CD4-positive, alpha-beta memory T cell (primary cell): ENCODE results near the gene PPDPF. TPM values are rescaled to one million over a fixed set of nuclear protein-coding genes. Genes with fewer than 3 reads are reported as not detected.
"Not testable (repeated sequence)": the region's sequence is repeated elsewhere in the genome, so short reads cannot be mapped to it uniquely, and the experiment has no call there.

ENCODE experiments used
- CTCF ChIA-PET: fragments of 350-600 bp; sonication (Branson Sonifier 250); formaldehyde crosslinking; loops from one replicate; lab custom pipeline; 2021; ENCODE audit warnings: inconsistent platforms; ENCODE audit not compliant: partially characterized antibody; lab: Charles Lee
- POLR2A ChIA-PET: fragments of 350-600 bp; sonication (Branson Sonifier 250); formaldehyde crosslinking; loops from one replicate; lab custom pipeline; 2021; ENCODE audit not compliant: partially characterized antibody; lab: Charles Lee
- DNase-seq, 5 donors: peaks; one replicate each; pipeline versions ENCODE4 v3.0.0 to v3.0.0-alpha.2; 2020 to 2022; ENCODE audit warnings: mixed read lengths in 1 of 5
- H3K27ac ChIP-seq: one replicate; pipeline ENCODE4 v1.7.0; 2013; ENCODE audit warnings: low read depth, low read length
- H3K27me3 ChIP-seq: 2 replicates; pipeline ENCODE4 v1.7.0; 2013; ENCODE audit warnings: mild to moderate bottlenecking, low read length, moderate library complexity; ENCODE audit not compliant: insufficient read depth
- H3K36me3 ChIP-seq: 2 replicates; pipeline ENCODE4 v1.7.0; 2013; ENCODE audit warnings: mild to moderate bottlenecking, low read length, moderate library complexity; ENCODE audit not compliant: insufficient read depth
- H3K4me1 ChIP-seq: 2 replicates; pipeline ENCODE4 v1.7.0; 2013; ENCODE audit warnings: mild to moderate bottlenecking, low read length, moderate library complexity; ENCODE audit not compliant: insufficient read depth
- H3K4me3 ChIP-seq, 2 donors: one replicate each; pipeline ENCODE4 v1.7.0; 2013; ENCODE audit warnings: low read length in 2 of 2, mild to moderate bottlenecking in 1 of 2
- H3K9me3 ChIP-seq, 2 donors: one replicate each; pipeline ENCODE4 v1.7.0; 2013; ENCODE audit warnings: low read length in 2 of 2, control low read depth in 1 of 2; ENCODE audit not compliant: control insufficient read depth in 1 of 2
- H3K27ac Mint-ChIP-seq, 7 donors: one replicate each; pipeline ENCODE4 v1.8.0; 2020 to 2021; ENCODE audit warnings: mixed read lengths in 7 of 7, mild to moderate bottlenecking in 6 of 7, inconsistent platforms in 3 of 7, moderate library complexity in 3 of 7
- H3K27me3 Mint-ChIP-seq, 2 donors: one replicate each; pipeline ENCODE4 v1.8.0; 2020 to 2021; ENCODE audit warnings: mixed read lengths in 2 of 2
- H3K36me3 Mint-ChIP-seq, 2 donors: one replicate each; pipeline ENCODE4 v1.8.0; 2020 to 2021; ENCODE audit warnings: mixed read lengths in 2 of 2, inconsistent platforms in 1 of 2, mild to moderate bottlenecking in 1 of 2
- H3K4me1 Mint-ChIP-seq, 4 donors: one replicate each; pipeline ENCODE4 v1.8.0; 2020 to 2021; ENCODE audit warnings: mixed read lengths in 4 of 4, mild to moderate bottlenecking in 1 of 4
- H3K4me3 Mint-ChIP-seq, 8 donors: one replicate each; pipeline ENCODE4 v1.8.0; 2020 to 2021; ENCODE audit warnings: mixed read lengths in 8 of 8, mild to moderate bottlenecking in 7 of 8, moderate library complexity in 6 of 8, inconsistent platforms in 3 of 8
- H3K9me3 Mint-ChIP-seq, 8 donors: one replicate each; pipeline ENCODE4 v1.8.0; 2020 to 2021; ENCODE audit warnings: mixed read lengths in 8 of 8, mild to moderate bottlenecking in 5 of 8, inconsistent platforms in 3 of 8, moderate library complexity in 1 of 8
- intact Hi-C: fragments of 100-400 bp; cut with micrococcal nuclease; formaldehyde crosslinking; loops from one replicate; pipeline ENCODE4 v1.15.1; 2023
- polyA plus RNA-seq, 2 donors: library from polyadenylated mRNA; unstranded; fragments of 300-500 nt; fragmentation: Illumina TruSeq; gene quantifications; one replicate each; pipeline ENCODE4 v1.2.3, GENCODE V29; 2021
- total RNA-seq, 2 experiments: library from RNA; stranded (reverse); gene quantifications; one replicate each; pipeline ENCODE4 v1.2.3, GENCODE V29; 2021

PPDPF gene
- total and polyA plus RNA-seq, 4 experiments from 2014 or later = 29.4 to 229 (median 180) TPM

GRCh38 chr20:63568170-63568981, 47.8 kb downstream of the PPDPF start:
- H3K27me3 Mint-ChIP-seq = no peaks in the 10 kb centered on the region
- peaks cover 6 to 31% (median 18%) of the 10 kb centered on the region in 4 donors for H3K4me1 Mint-ChIP-seq
- Histone ChIP-seq H3K27me3 (no peaks in the 10 kb centered on the region), H3K9me3 (no peaks in the 10 kb centered on the region), H3K27ac (peak overlapping the region; percentile 24), H3K36me3 (peaks cover 5% of the 10 kb centered on the region), H3K4me3 (peak overlapping the region; percentile 42 to 68), H3K4me1 (peaks cover 36% of the 10 kb centered on the region)
- peak overlapping the region; percentile 78 to 92 (median 84) for H3K4me3 Mint-ChIP-seq
- intact Hi-C loops = no loop called here
- no peaks in the 10 kb centered on the region for H3K9me3 Mint-ChIP-seq
- ChIA-PET POLR2A (interaction anchor here (1.1 to 2.9 kb wide), 12 partner anchors 11 to 172 kb away, joined by 4 to 17 read pairs (median 7); partner anchors contain the start of genes ARFRP1, GMEB2, PPDPF and PTK6), CTCF (interaction anchor here (1.0 to 1.1 kb wide), 2 partner anchors 14 to 31 kb away, joined by 3 to 4 read pairs; partner anchors contain the start of gene PTK6)
- no peaks in the 10 kb centered on the region for H3K36me3 Mint-ChIP-seq
- peak in 2 of 5 donors; percentile 10 to 20 for DNase-seq
- H3K27ac Mint-ChIP-seq = peak overlapping the region in 4 of 7 donors; percentile 31 to 87 (median 71)

- ChIA-PET POLR2A (interaction anchor here (1.6 to 2.9 kb wide), 8 partner anchors 14 to 171 kb away, joined by 5 to 17 read pairs (median 11); partner anchors contain the start of genes GMEB2, PPDPF and PTK6), CTCF (interaction anchor here (1.0 kb wide), 1 partner anchor 32 kb away, joined by 3 read pairs; the partner anchor contains the start of gene PTK6)
- intact Hi-C loops = no loop called here
- H3K4me3 ChIP-seq = peak overlapping the region in 1 of 2 donors; percentile 68
- H3K27me3 Mint-ChIP-seq = no peaks in the 10 kb centered on the region
- peaks cover 6 to 31% (median 18%) of the 10 kb centered on the region in 4 donors for H3K4me1 Mint-ChIP-seq
- H3K4me1 ChIP-seq = peaks cover 40% of the 10 kb centered on the region
- peak overlapping the region in 2 of 7 donors; percentile 24 to 29 for H3K27ac Mint-ChIP-seq
- H3K9me3 ChIP-seq = no peaks in the 10 kb centered on the region
- DNase-seq = peak in 1 of 5 donors; percentile 10
- no peaks in the 10 kb centered on the region for H3K27me3 ChIP-seq
- peaks cover 5% of the 10 kb centered on the region for H3K36me3 ChIP-seq
- no peaks in the 10 kb centered on the region for H3K9me3 Mint-ChIP-seq
- no peaks in the 10 kb centered on the region for H3K36me3 Mint-ChIP-seq
- no peak overlapping the region for H3K27ac ChIP-seq
- peak overlapping the region in 7 of 8 donors; percentile 25 to 92 (median 59) for H3K4me3 Mint-ChIP-seq
Observed at GRCh38 chr20:63568986-63569949, 48.7 kb downstream of the PPDPF start.

- CTCF ChIA-PET = no interaction called here
- Histone ChIP-seq H3K36me3 (peaks cover 5% of the 10 kb centered on the region), H3K4me1 (peaks cover 45% of the 10 kb centered on the region), H3K27ac (no peak overlapping the region), H3K9me3 (no peaks in the 10 kb centered on the region), H3K27me3 (no peaks in the 10 kb centered on the region), H3K4me3 (no peak overlapping the region)
- Mint-ChIP-seq H3K4me3 (no peak overlapping the region), H3K4me1 (peaks cover 6 to 31% (median 18%) of the 10 kb centered on the region in 4 donors), H3K36me3 (no peaks in the 10 kb centered on the region), H3K27me3 (no peaks in the 10 kb centered on the region), H3K27ac (no peak overlapping the region), H3K9me3 (no peaks in the 10 kb centered on the region)
- DNase-seq = peak in 1 of 5 donors; percentile 40
- POLR2A ChIA-PET = no interaction called here
- intact Hi-C loops = no loop called here
Observed at GRCh38 chr20:63570281-63571086, 49.9 kb downstream of the PPDPF start.

GRCh38 chr20:63571087-63571478, 50.5 kb downstream of the PPDPF start:
- H3K27ac ChIP-seq, H3K27me3 Mint-ChIP-seq, intact Hi-C loops: not testable (repeated sequence)

More at GRCh38 chr20:63571087-63571478, 50.5 kb downstream of the PPDPF start:
- H3K36me3 Mint-ChIP-seq, H3K9me3 ChIP-seq, DNase-seq, H3K27ac Mint-ChIP-seq, H3K9me3 Mint-ChIP-seq, H3K4me3 Mint-ChIP-seq, POLR2A ChIA-PET, H3K4me3 ChIP-seq, H3K27me3 ChIP-seq, H3K36me3 ChIP-seq, CTCF ChIA-PET: not testable (repeated sequence)
- peaks cover 6 to 31% (median 18%) of the 10 kb centered on the region in 4 donors for H3K4me1 Mint-ChIP-seq
- peaks cover 45% of the 10 kb centered on the region for H3K4me1 ChIP-seq

Other genes with a start within 250 kb of the PPDPF start
- 100 to 1,000 TPM; 113 to 120 TPM for gene ARFGAP1, start 248.0 kb upstream of the PPDPF start, total RNA-seq
- gene ARFGAP1, start 248.0 kb upstream of the PPDPF start, polyA plus RNA-seq = 10 to 100 TPM; 11.5 to 26.0 TPM
- under 1 TPM in 1 of 2 experiments, not detected in 1; 0.11 TPM for gene COL20A1, start 227.6 kb upstream of the PPDPF start, total RNA-seq
- not detected for gene COL20A1, start 227.6 kb upstream of the PPDPF start, polyA plus RNA-seq
- not detected for gene CHRNA4, start 159.4 kb upstream of the PPDPF start, total RNA-seq
- not detected for gene CHRNA4, start 159.4 kb upstream of the PPDPF start, polyA plus RNA-seq
- gene KCNQ2, start 48.1 kb upstream of the PPDPF start, total RNA-seq = not detected
- gene KCNQ2, start 48.1 kb upstream of the PPDPF start, polyA plus RNA-seq = not detected
- gene EEF1A2, start 21.7 kb upstream of the PPDPF start, total RNA-seq = under 1 TPM; 0.36 to 0.81 TPM
- not detected for gene EEF1A2, start 21.7 kb upstream of the PPDPF start, polyA plus RNA-seq
- gene PTK6, start 16.6 kb downstream of the PPDPF start, total RNA-seq = not detected
- under 1 TPM; 0.31 to 0.59 TPM for gene PTK6, start 16.6 kb downstream of the PPDPF start, polyA plus RNA-seq
- not detected for gene SRMS, start 27.0 kb downstream of the PPDPF start, total RNA-seq
- gene SRMS, start 27.0 kb downstream of the PPDPF start, polyA plus RNA-seq = not detected
- gene FNDC11, start 33.4 kb downstream of the PPDPF start, total RNA-seq = 1 to 10 TPM in 1 of 2 experiments, under 1 TPM in 1; 0.38 to 1.2 TPM
- gene FNDC11, start 33.4 kb downstream of the PPDPF start, polyA plus RNA-seq = 1 to 10 TPM in 1 of 2 donors, under 1 TPM in 1; 0.41 to 1.5 TPM
- 10 to 100 TPM; 39.6 to 45.4 TPM for gene HELZ2, start 53.5 kb downstream of the PPDPF start, total RNA-seq
- 1 to 10 TPM; 2.0 to 6.4 TPM for gene HELZ2, start 53.5 kb downstream of the PPDPF start, polyA plus RNA-seq
- gene GMEB2, start 106.3 kb downstream of the PPDPF start, total RNA-seq = 10 to 100 TPM; 24.4 to 26.4 TPM
- gene GMEB2, start 106.3 kb downstream of the PPDPF start, polyA plus RNA-seq = 10 to 100 TPM in 1 of 2 donors, 1 to 10 TPM in 1; 4.5 to 16.6 TPM
- 100 to 1,000 TPM; 110 to 120 TPM for gene STMN3, start 132.7 kb downstream of the PPDPF start, total RNA-seq
- 10 to 100 TPM; 18.9 to 30.5 TPM for gene STMN3, start 132.7 kb downstream of the PPDPF start, polyA plus RNA-seq
- 10 to 100 TPM; 30.9 to 36.0 TPM for gene RTEL1, start 137.5 kb downstream of the PPDPF start, total RNA-seq
- gene RTEL1, start 137.5 kb downstream of the PPDPF start, polyA plus RNA-seq = 1 to 10 TPM; 1.3 to 5.4 TPM
- not detected for gene TNFRSF6B, start 175.9 kb downstream of the PPDPF start, total RNA-seq
- not detected for gene TNFRSF6B, start 175.9 kb downstream of the PPDPF start, polyA plus RNA-seq
- 10 to 100 TPM; 85.6 to 92.0 TPM for gene ARFRP1, start 187.2 kb downstream of the PPDPF start, total RNA-seq
- 10 to 100 TPM; 65.5 to 66.3 TPM for gene ARFRP1, start 187.2 kb downstream of the PPDPF start, polyA plus RNA-seq
- 10 to 100 TPM; 51.8 to 55.3 TPM for gene ZGPAT, start 187.3 kb downstream of the PPDPF start, total RNA-seq
- 10 to 100 TPM; 34.6 to 69.5 TPM for gene ZGPAT, start 187.3 kb downstream of the PPDPF start, polyA plus RNA-seq
- 100 to 1,000 TPM; 162 to 169 TPM for gene LIME1, start 215.9 kb downstream of the PPDPF start, total RNA-seq
- gene LIME1, start 215.9 kb downstream of the PPDPF start, polyA plus RNA-seq = 100 to 1,000 TPM; 297 to 324 TPM
- 100 to 1,000 TPM; 121 to 124 TPM for gene SLC2A4RG, start 219.0 kb downstream of the PPDPF start, total RNA-seq
- gene SLC2A4RG, start 219.0 kb downstream of the PPDPF start, polyA plus RNA-seq = 1 to 10 TPM; 2.2 to 7.6 TPM